ENCODE measurements around the gene RTN4IP1.
"Not testable (repeated sequence)": the region's sequence is repeated elsewhere in the genome, so short reads cannot be mapped to it uniquely, and the experiment has no call there.

The RTN4IP1 gene

DNA sequence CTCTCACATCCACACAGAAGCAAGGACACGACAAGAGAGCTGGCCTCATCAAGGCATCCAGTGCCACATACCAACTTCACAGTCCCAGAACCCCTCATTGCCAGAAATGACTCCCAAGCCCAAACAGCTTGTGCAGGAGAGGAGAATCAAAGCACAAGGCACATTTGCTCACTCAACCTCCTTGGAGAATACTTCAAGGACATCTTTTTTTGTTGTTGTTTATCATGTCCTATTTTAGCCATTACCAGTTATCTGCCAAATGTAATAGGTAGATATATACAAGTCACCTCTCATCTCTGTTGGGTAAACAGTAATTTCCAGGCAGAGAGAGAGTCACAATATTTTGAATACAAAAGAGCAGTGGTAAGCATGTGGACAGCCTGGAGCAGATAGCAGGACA is 47.8 kb downstream of the RTN4IP1 start:
- no peak for DNase-seq (ENCODE audit: low read depth)

DNA sequence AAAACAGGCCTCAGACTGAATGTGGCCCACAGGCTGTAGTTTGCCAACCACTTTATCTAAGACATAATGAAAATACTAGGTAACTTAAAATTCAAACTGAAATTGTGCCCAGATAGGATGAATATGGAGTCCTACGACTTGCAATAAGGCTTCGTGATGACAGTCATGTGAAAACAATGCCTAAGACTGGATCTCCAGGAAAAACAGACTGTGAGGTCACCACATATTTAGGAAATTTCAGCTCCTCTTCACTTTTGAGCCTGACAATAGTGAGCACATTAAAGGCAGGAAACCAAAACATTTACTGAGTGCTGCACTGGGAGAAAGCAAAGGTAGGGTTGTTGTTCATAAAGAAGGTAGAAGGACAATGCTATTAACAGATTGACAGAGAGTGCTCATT is 50.0 kb downstream of the RTN4IP1 start:
- no peak for DNase-seq (ENCODE audit: low read depth)

DNA sequence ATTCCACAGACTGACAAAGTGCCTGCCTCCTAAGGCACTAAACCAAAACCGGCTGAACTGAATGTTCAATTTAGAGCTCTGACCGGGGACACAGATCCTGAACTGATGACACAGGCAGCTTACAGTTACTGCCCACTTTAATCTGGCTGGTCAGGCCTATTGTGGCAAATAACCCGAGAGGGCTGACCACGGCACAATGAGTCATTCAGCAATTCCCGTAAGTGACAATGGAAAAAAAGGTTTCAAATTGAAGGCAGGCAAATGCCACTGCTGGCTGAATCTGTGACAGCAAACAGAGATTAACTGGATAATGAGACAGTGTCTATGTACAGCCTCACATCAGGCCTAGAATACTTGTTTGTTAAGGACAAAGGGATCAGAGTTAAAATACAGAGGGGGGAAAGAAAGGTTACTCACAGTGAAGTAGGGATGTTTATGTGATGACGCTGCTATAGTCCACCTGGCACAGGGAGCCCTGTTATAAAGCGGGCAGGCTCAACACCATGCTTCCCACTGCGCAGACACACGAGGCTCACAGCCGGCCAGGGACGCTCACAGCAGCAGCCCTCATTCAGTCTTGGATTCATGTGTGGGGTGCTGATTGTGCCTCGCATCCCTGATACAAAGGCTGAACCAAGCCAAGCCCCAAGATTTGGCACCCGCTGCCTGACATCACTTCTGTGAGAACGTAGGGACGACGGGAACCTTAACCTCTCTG is 54.4 kb downstream of the RTN4IP1 start:
- DNase-seq (ENCODE audit: low read depth), result peak; percentile 78

DNA sequence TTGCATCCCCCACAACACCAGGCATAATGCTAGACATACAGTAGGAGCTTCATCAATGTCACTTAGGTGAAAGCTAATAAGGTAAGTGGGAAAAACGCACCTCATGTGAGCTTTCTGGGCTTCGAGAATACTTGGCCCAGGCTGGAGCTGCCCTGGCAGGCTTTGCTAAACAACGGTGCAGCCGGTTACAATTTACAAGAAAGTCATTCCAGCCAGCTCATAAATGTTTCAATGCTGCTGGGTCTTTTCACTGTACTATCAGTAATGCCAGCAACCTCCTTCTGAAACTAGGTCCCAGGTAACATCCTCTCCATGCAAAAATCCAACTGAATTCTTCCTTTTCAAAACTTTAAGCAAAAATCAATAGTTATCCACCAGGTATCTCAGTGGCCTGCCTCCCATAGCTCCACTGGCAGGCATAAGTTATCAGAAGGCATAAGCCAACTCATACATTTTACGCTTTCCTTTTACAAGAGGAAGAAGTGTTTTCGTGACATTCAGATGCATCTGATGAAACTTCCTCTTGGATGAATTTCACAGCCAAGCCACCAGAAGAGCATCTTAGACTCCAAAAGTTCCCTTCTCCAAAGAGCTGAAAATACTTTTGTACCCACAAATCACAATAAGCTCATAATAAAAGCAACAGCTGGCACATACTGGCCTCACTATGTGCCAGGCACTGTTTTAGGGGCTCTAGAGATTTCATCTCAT is 56.3 kb downstream of the RTN4IP1 start:
- no peak for DNase-seq (ENCODE audit: low read depth)

DNA sequence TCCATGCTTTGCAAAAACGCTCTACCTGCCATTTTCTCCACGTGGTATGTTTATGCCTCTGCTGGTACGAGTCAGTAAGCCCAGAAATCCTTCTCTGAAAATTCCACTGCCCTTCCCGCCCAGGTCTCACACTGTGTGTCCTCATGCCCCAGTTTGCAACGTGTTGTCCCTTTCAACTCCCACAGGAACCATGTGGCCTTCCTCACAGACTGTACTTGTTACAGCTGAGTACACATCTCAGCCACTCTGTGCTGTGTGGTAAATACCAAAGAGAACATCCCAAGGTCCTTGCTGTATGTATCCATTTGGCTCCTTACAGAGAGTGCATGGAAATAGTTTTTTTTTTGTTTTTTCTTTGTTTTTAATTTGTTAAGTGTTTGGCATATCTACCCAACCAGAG is 56.9 kb downstream of the RTN4IP1 start:
- DNase-seq (ENCODE audit: low read depth), result no peak

DNA sequence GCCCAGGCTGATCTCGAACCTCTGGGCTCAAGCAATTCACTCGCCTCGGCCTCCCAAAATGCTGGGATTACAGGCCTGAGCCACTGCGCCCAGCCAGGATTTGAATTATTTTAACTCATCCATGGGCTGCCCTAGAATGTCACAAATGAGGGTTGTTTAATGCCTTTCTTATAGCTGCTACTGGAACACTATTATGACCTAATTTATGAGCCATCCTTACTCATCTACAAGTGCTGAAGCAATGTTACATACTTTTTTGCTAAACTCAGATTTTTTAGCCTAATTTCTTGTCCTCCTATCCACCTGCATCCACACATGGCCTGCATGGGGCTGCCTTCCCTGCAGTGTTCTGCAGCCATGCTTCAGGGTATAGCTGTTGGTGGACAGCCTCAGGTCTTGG is 59.9 kb downstream of the RTN4IP1 start:
- DNase-seq (ENCODE audit: low read depth), result no peak

DNA sequence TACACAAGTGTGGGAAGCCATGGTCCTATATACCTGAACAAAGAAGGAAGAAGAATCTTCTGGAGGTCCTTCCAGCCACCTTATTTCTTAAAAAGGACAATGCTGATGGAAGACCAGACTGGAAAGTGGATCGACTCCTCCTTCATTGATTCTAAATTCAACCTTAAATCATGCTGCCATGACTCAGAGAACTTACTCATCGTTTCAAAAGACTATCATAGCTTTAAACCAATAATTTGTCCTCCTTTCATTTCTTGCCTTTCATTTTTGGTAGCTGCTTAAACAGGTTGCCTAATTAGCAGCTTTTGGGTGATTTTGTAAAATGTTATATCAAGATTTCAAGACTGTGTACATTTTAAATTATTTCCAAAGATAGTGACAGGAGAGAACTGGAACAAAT is 60.8 kb downstream of the RTN4IP1 start:
- no peak for DNase-seq (ENCODE audit: low read depth)

DNA sequence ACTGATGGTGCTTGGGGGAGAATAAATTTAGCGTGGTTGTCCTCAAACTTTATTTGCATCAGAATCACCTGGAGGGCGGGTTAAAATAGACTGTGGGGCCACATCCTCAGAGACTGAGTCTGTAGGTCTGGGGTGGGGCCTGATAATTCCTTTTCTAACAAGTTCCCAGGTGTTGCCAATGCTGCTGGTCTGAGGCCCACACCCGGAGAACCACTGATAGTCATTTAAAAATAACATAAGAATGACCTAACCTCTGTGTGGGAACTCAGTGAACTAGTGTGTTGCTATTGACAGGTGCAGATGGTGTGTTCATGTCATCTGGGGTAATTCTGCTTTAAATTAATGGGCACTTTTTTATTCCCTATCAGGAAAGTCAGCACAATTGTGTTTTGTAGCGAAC is 64.8 kb downstream of the RTN4IP1 start:
- DNase-seq (ENCODE audit: low read depth), result no peak

DNA sequence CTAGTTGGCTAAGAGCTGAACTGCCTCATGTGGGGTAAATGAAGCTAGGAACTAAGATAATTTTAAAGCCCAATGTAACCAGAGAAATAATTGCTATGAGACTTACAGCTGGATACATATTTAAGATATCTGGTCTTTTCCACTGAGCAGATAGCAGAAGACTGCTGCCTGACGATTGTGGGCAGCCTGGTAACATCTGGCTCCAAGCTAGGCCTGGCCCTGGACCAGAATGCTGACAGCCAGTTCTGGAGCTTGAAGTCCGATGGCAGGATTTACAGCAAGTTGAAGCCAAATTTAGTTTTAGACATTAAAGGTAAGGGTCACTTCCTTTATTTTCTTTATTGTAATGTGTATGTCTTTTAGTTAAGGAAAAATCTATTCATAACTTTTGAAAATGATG is 65.7 kb downstream of the RTN4IP1 start:
- no peak for DNase-seq (ENCODE audit: low read depth)

DNA sequence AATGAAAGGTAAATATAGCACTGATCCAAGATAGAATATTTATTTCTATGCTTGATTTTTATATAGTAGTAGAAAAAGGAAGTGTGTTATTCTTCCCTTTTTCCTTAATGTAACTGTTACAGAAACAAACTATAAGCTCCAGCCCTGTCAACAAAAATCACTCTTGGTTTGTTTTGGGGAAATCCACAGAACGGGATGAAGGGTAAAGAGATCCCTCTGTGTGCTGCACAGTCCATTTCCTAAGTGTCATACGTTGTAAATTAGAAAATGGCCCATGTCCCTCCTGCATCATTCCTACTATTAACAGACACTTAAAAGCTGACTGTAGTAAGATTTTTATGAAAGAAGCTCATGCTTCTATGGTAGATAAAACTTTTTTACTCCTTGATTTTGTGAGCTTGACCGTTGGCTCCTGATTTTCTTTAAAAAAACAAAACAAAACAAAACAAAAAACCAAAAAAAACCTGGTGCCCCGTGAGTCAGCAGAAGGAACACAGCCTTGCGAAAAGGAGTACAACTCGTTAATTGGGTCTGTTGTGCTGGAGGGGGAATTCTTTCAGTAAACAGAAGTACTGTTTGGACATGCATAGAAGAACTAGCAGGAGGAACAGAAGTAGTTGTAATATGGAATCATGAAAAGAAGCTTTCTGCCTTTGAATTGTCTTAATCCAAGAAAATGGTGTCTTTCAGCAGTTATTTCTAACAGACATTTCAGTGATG is 67.5 kb downstream of the RTN4IP1 start:
- no peak for DNase-seq (ENCODE audit: low read depth)

DNA sequence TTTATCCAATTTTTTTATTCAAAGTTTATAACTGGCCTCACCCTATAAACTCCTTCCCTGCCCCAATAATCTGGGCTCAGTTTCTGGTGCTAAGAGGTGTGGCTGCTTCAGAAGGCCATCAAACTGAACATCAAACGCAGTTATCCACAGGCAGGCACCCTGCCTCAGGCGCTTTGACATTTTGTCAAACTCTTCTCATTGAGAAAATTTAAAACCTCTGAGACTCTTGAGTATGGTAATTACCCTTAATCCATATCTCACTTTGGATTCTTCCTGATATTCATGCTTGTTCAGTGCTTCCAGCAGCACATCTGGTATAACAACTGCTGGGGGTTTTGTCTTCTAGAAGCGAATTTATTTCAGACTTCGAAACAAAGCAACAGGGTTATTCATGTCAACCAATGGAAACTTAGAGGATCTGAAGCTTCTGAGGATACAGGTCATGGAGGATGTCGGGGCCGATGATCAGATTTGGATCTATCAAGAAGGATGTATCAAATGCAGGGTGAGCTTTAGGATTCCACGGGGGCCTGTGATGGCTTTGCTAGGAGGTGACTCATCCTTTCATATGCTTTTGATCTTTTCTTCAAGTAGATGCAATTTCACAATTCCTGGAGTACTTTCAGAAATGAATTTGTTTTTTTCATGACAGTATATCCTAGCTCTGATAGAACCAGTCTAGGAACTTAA is 68.2 kb downstream of the RTN4IP1 start:
- DNase-seq (ENCODE audit: low read depth), result peak; percentile 54

DNA sequence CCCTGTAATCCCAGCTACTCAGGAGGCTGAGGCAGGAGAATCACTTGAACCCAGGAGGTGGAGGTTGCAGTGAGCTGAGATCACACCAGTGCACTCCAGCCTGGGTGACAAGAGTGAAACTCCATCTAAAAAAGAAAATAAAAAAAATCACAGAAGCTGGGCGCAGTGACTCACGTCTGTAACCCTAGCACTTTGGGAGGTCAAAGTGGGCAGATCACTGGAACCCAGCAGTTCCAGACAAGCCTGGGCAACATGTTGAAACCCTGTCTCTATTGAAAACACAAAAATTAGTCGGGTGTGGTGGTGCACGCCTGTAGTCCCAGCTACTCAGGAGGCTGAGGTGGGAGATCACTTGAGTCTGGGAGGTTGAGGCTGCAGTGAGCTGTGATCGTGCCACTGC is 69.6 kb downstream of the RTN4IP1 start:
- DNase-seq (ENCODE audit: low read depth), result not testable (repeated sequence)

DNA sequence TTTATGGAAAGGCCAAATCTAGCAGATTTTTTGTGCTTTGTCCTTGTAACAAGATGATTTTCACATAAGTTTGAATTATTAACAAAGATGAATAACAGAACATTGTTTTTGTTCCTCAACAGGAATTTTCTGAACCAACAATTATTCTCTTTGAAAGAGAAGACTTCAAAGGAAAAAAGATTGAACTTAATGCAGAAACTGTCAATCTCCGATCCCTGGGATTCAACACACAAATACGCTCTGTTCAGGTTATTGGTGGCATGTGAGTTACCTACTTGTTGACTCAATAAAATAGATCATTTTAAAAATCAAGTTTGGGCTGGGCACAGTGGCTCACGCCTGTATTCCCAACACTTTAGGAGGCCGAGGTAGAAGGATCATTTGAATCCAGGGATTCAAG is 70.9 kb downstream of the RTN4IP1 start:
- DNase-seq (ENCODE audit: low read depth), result no peak

DNA sequence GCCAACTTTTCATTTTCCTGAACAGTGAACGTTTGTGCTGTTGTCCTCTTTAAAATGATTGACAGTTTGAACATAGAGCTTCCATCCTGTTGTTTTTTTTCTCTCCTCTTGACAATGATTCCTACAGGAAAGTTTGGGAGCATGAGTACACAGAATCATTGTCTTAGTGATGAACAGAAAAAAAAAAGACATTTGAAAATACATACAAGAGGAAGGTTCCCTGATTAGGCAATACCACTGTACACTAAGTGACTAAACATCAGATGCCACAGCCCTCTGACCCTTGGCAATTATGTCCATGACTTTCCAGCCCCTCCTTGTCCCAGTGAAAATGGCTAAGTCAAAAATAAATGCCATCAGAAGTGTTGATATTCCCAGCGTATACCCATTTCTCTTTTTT is 71.5 kb downstream of the RTN4IP1 start:
- peak; percentile 25 for DNase-seq (ENCODE audit: low read depth)

DNA sequence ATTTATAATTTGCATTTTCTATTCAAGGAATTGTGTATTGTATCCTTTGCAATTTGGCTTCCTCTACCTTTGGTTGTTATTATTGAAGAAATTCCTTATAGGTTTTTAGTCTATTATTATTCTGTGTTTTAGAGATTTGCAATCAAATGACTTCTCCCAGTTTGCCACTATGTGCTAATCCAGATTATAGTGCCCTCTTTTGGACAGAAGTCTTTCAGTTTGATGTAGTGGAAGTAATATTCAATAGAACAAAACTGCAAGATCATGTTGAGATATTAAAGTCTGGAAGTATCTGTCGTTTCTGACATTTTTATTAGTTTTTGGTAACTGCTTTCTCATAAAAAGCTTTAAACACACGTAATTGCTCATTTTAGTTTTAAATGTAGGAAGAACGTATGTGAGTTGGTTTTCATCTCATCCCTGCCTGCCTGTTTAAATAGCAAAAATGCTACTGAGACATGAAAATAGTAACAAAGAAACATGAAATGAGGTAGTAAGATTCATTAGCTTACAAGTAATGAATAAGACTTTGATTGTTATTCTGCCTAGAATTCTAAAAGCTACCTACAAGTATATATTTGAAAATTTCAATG is 72.8 kb downstream of the RTN4IP1 start:
- peak; percentile 42 for DNase-seq (ENCODE audit: low read depth)

DNA sequence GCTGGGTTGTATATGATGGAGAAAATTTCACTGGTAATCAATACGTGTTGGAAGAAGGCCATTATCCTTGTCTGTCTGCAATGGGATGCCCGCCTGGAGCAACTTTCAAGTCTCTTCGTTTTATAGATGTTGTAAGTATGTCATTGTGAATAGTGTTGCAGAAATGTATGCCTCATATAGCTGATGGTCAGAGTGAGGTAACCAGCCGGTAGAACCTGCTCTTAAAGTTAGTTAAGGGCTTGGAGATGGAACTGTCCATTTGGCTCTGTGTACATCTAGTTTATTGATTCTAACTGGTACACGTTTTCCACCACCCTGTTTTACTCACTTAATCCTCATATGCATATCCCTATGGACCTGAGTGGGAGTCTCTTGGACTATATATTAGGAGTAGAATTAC is 73.5 kb downstream of the RTN4IP1 start:
- DNase-seq (ENCODE audit: low read depth), result no peak

DNA sequence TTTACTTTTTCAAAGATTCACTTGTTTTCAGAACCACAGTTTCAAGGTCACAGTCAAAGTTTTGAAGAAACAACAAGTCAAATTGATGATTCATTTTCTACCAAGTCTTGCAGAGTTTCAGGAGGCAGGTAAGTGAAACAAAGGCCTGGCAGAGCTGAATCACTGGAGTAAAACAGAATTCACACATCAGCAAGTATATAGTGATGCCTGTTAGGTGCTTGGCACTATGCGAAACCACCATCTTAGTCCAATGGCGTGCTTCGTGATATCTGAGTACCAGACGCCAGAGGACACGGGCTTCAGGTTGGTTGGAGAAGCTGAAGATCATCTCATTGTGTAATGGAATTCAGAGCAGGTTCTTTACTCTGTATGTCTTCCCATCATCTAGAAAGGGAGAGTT is 75.9 kb downstream of the RTN4IP1 start:
- no peak for DNase-seq (ENCODE audit: low read depth)

DNA sequence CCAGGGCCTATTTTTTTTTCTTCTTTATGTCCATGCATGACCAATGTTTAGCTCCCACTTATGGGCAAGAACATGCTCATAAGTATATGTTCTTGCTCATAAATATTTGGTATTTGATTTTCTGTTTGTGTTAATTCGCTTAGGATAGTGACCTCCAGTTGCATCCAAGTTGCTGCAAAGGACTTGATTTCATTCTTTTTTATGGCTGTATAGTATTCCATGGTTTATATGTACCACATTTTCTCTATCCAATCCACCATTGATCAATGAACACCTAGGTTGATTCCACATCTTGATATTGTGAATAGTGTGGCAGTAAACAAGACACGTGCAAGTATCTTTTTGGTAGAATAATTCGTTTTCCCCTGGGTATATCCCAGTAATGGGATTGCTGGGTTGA is 78.1 kb downstream of the RTN4IP1 start:
- no peak for DNase-seq (ENCODE audit: low read depth)

DNA sequence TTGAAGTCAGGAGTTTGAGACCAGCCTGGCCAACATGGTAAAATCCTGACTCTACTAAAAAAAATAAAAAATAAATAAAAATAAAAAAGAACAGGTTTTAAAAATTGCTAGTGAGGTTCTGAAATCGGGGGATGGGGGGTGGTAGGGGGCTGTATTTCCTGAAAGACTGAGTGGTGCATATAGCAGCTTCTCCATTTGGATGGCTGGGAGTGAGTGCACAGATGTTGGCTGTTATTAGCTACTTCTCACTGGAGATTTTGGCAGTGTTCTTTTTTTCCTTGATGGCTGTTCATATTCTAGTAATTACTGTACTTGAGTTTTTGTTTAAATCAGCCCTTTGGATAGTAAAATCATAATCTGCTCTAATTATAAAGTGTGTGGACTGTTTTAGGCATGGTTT is 79.8 kb downstream of the RTN4IP1 start:
- no peak for DNase-seq (ENCODE audit: low read depth)

DNA sequence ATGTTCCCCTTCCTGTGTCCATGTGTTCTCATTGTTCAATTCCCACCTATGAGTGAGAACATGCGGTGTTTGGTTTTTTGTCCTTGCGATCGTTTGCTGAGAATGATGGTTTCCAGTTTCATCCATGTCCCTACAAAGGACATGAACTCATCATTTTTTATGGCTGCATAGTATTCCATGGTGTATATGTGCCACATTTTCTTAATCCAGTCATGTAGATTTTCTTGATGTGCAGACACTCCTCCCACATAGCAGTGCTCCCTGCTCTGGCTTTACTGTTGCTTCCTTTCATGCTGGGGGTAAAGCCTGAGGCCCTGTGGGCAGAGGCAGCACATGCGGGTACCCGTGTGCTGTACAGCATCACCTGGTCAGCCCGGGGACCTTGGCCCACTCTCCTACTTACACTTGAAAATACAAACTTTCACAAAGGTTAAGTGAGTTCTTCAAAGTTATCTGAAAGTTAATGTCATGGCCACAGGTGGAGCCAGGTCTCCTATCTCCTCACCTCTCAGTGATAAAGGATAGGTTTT is 80.3 kb downstream of the RTN4IP1 start:
- DNase-seq (ENCODE audit: low read depth), result not testable (repeated sequence)

DNA sequence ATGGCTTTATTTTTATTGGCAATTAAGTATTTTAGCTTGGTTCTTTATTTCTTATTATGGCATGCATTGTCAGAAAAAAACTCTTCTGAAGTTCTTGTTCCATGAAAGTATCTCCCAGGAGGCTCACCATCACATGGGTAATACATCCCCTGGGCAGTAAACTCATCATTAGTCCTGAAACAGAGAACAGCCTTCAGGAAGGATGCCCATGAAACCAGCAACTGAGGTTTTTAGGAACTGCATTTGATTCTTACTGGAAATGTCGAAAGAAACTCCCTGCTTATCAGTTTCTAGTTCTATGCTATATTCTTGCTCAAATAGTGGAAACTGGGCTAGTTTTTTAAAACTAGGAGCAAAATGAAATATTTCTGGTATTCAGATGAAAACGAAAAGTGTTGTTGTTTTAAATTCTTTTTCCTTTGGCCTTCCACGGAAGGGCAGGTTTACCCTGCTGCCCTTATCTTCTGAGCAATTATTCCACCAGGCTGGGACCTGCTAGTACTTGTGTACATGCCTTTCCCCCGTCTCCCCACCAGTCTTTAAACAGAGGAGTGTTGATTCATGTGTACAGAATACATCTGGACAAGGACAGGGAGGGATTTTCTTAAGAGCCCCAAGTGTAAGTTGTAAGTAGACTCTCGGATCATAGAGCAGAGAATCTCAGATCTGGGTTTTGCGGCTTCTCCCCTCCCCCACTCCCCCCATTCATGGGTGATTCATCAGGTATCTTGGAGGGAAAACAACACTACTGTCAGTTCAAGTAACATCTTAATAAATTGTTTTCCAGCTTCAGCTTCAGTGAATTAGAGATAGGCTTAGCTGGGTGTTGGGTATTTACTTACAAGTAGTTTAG is 81.5 kb downstream of the RTN4IP1 start:
- no peak for DNase-seq (ENCODE audit: low read depth)

Measured in stromal cell of bone marrow (primary cell).